ENCODE results near the gene TNFAIP8L2.

DNA sequence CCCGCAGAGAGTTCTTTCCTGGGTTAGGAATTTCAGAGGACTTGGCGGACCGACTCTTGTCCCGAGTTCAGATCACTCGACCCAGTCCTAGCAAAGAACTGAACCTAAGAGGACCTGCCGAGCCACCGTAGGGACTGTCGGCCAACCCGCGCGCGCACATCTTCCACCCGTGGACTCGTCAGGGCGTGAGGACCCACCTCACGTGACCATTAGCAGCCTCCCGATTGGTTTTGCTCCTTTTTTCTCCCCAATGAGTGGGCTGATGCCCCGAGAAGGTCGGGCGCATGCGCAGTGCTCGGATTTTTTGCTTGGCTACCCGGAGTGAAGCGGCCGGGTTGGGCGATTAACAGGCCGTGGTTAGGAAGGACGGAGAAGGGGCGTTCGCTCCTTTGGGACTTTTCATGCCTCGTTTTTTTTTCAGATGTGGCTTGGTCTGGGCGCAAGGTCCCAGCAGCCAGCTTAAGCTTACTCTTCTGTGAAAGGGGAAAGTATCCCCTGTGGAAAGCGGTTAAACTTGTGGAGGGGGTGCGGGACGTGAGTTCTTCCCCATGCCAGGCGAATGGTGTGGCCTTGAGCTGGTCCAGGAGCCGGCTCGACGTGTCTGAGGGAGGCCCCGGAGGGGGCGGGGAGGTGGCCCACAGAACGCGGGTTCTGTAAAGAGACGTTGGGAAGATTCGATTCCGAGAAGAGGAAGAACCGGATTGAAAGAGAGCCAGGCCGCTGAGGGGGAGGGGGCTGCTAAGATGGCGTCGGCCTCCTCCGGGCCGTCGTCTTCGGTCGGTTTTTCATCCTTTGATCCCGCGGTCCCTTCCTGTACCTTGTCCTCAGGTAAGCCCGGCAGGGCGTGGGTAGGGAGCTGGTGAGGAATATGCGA, 42.0 kb downstream of the TNFAIP8L2 start, which contains the start of gene PIP5K1A:
- TF ChIP-seq, protein P1, sequence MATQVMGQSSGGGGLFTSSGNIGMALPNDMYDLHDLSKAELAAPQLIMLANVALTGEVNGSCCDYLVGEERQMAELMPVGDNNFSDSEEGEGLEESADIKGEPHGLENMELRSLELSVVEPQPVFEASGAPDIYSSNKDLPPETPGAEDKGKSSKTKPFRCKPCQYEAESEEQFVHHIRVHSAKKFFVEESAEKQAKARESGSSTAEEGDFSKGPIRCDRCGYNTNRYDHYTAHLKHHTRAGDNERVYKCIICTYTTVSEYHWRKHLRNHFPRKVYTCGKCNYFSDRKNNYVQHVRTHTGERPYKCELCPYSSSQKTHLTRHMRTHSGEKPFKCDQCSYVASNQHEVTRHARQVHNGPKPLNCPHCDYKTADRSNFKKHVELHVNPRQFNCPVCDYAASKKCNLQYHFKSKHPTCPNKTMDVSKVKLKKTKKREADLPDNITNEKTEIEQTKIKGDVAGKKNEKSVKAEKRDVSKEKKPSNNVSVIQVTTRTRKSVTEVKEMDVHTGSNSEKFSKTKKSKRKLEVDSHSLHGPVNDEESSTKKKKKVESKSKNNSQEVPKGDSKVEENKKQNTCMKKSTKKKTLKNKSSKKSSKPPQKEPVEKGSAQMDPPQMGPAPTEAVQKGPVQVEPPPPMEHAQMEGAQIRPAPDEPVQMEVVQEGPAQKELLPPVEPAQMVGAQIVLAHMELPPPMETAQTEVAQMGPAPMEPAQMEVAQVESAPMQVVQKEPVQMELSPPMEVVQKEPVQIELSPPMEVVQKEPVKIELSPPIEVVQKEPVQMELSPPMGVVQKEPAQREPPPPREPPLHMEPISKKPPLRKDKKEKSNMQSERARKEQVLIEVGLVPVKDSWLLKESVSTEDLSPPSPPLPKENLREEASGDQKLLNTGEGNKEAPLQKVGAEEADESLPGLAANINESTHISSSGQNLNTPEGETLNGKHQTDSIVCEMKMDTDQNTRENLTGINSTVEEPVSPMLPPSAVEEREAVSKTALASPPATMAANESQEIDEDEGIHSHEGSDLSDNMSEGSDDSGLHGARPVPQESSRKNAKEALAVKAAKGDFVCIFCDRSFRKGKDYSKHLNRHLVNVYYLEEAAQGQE (IDR thresholded peaks at IDR 0.05; ENCODE audit: low read depth) = no peak
- TF ChIP-seq POLR2AphosphoS5 (IDR thresholded peaks at IDR 0.05; ENCODE audit: low read depth, low read length) = peak; percentile 82
